HG03066 (cell line): Measurements from ENCODE around the gene ANO6.

Experiments
- ATAC-seq: cut with Tn5 transposase; IDR thresholded peaks from one replicate; pipeline ENCODE4 v1.9.1; 2021; ENCODE audit warnings: low read depth; ENCODE audit not compliant: unreplicated experiment

The ANO6 gene

DNA sequence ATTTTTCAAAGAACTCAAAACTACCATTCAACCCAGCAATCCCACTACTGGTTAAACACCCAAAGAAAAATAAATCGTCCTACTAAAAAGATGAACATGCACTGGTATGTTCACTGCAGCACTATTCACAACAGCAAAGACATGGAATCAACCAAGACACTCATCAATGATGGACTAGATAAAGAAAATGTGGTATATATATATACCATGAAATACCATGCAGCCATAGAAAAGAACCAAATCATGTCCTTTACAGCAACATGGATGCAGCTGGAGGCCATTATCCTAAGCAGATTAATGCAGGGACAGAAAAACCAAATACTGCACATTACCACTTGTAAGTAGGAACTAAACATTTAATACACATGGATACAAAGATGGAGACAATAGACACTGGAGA lies 3.8 kb upstream of the ANO6 start:
- no peak for ATAC-seq

DNA sequence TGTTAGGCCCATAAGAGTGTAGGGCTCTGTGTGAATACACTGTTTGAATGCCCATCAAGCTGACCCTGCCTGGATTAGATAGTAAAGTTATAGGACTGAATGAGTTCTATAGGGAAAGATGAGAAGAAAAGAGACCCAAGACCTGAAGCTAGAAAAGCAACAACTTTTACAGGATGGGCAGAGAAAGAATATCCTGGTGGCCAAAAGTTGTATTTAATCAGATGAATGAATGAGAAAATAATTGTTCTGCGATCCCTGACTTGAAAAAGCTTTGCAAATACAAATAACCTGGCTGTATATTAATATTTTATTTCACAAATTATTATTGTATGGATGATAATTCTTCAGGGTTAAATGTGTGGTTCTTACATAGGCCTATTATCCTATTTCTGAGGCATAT lies 2.8 kb upstream of the ANO6 start:
- ATAC-seq, result no peak

GRCh38 chr12:45214071-45214470 lies 1.8 kb upstream of the ANO6 start:
- no peak for ATAC-seq

GRCh38 chr12:45214749-45215418 lies 1.0 kb upstream of the ANO6 start:
- ATAC-seq, result no peak

DNA sequence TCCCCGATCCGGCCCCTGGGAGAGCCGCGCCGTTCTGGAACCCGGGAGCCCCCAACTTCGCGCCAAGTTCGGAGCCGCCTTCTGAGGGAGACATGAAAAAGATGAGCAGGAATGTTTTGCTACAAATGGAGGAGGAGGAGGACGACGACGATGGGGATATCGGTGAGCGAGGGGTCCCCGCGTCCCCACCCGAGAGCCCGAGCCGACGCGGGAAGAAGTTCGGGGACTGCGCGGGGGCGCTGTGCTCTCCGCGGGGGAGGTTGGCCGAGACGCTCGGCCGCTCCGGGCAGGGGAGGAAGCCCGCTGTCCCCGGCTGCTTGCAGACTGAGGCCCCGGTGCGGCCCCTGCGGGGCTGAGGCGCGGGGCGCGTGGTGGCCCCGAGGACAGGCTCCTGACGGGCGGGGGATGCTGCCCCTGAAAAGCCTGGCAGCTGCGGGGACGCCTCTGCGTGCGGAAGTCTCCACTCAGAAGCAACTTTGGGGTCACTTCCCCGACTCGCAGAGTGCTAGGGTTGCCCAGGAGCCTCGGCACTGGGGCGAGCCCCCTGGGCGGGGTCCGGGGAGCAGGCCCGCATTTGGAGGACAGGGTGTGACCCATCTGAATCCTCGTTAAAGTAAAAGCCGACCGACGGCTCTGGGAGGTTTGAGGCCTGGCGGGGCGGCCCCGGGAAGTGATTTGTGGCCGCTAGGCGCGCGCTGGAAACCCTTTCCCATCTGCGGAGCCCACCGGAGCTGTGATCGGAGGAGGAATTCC lies 511 bp downstream of the ANO6 start:
- peak; percentile 40 for ATAC-seq

GRCh38 chr12:45216983-45217485 lies 1.1 kb downstream of the ANO6 start:
- no peak for ATAC-seq

GRCh38 chr12:45217846-45218245 lies 2.0 kb downstream of the ANO6 start:
- ATAC-seq, result no peak

GRCh38 chr12:45219621-45220020 lies 3.7 kb downstream of the ANO6 start:
- no peak for ATAC-seq

DNA sequence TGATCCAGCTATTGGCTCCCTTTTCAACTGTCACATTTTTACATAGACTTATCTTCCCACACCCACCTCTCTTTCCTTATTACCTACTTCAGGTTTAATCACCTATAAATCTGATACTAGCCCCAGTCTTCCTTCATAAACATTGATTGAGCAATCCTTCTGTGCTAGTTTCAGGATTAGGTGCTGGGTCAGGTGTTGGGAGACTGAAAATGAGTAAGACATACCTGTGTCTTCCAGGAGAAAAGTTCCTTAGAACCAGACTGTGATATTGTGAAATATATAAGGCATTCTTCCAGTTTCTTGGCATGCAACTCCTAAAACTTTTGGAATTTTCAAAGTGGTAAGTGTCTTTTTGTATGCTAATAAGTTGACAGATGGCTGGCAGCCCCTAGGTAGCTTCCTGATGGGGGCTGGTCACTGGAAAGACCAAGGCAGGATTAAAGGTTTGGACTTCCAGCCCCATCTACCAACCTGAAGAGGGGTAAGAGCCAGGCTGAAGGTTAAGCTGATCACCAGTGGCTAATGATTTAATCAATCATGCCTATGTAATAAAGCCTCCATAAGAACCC lies 4.6 kb downstream of the ANO6 start:
- no peak for ATAC-seq

DNA sequence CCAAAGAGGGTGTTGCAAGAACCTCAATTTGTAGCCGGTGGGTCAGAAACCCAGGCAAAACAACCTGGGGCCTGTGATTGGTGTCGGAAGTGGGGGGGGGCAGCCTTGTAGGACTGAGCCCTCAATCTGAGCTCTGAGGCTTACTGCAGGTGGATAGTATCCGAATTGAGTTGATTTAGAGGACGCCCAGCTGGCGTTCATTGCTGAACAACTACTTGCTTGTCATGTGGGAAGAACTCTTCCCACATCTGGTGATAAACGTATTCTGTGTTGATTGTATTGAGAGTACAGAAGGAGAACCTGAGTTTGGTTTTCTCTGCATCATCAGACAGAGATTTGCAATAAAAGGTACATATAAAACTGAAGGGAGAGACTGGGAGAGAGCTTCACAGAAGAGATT lies 5.1 kb downstream of the ANO6 start:
- ATAC-seq, result no peak

DNA sequence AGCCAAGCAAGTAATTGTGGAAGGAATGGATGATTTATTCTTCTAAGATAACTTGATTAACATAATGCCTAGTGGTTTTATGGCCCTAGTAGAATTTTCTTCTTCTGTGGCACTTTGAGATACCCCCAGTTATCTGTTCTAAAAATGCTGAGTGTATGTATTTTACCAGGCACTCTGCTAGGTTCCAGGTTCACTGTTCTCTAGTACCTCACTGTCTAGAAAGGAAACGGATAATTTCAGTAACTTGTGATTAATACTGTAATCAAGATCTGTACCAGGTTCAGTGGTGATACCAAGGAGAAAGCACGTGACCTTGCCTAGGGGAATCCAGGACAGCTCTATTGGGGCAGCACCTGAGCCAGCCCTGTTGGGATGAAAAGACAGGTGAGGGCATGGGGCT lies 8.0 kb downstream of the ANO6 start:
- no peak for ATAC-seq

- ATAC-seq, result no peak
Measured at GRCh38 chr12:45224311-45224710, 8.4 kb downstream of the ANO6 start.

GRCh38 chr12:45226021-45226420 lies 10.1 kb downstream of the ANO6 start:
- ATAC-seq, result no peak

- ATAC-seq, result no peak
Measured at GRCh38 chr12:45227316-45228067, 11.6 kb downstream of the ANO6 start.

DNA sequence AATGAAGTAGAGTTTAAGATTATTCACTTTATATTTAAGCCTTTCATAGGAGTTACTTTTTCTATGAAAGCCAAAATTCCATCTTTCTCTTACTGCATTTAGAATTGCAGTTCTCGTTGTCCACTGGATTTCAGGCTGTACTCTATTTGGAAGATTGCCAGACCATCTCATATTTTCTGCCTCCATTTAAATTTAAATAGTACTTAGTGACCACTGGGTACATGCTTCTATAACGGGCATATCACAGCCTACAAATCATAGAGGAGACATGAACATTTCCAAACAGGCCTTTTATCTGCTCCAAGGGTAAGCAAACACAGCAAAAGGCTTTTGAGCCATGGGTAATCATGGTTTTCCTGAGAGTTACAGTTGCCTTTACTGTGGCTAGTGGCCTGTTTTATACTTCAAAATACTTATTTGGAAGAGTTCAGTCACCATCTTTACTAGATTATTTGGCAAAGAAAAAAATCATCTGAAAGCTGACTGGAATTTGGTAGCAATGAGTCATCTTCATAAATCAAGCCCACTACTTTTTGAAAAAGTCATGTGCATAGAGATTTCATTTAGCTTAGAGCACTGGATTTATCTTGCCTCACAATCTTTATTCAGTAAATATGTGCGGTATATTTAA lies 15.7 kb downstream of the ANO6 start:
- ATAC-seq, result no peak

DNA sequence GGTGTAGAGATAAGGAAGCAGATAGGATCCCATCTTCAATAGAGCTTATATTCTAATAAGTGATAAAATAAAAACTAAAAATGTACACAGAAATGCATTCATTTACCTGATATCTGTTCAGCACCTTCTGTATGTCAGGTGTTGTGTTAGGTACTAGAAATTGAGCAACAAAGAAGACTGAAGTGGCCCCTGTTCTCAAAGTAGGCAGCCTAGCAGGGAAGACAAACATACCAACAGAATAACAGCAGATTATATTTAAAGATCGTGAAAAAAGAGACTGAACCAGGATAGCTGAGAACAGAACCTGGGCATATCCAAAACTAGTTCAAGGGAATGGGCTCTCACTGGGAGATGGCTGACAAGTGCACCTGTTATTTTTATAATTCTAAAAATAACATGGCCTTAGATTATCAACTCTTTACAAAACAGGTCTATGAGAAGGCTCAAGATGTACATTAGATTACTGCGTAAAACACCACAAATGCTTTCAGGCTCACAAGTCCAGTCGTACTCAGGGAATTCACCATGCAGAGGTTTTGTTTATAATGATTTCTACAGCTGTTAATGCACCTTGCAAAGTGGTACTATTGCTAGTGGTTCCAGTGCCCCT lies 16.4 kb downstream of the ANO6 start:
- no peak for ATAC-seq

DNA sequence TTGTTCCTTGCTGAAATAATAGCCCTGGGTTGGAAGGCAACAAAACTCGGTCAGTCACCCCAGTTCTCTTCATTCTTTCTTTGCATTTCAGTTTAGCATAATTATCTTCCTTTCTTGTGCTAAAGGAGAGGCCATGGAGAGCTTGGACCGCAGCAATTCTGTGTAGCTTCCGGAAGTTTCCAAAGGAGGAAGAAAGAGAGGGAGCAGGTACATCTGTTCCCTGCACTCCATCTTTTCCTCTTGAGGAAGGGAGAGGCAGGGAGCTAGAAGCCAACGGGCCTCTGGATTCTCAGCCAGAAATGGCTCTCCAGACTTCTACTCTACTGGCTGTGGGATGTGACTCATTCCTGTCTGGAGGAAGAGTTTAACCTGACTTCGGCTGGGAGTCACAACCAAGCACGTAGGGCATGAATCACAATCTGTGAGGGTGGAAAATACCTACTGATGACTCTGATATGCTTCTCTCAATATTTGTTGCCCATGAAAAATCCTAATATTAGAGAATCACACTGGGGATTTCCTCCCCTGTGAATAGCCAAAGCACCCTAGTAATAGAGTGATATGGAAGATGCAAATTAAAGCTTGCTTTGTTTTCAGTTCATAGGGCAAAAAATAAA lies 17.0 kb downstream of the ANO6 start:
- no peak for ATAC-seq

DNA sequence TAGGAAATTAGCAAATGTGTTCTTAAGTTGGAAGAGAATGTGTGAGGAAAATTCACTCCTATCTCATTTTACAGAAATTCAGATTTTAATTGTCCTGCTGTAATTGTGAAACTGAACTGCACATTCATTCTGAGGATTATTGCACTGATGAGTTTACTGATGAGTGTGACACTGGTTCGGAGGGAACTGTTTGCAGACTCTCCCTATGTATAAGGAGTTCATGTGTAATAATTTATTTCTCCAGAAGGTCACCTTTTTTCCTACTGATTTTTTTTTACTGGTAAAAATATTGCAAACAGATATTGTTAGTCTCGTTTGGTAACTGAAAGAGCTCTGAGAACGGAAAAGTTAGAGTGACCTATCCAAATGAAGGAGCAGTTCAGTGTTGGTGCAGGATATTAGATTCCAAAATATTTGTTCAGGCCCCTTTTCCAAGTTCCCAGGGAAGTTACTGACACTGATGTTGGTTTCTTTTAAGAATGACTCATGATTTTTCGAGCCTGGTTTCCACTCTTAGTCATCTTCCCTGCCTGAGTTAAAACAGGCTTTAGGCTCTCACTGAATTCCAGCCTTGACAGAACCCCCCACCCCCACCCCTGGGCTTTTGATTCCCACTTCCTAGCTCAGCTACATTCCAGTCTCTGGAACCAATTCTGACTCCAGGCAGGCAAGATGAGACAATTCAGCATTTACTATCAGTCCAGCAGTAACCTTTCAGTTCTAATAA lies 18.4 kb downstream of the ANO6 start:
- ATAC-seq, result no peak
